Neural crest cell (in vitro differentiated cells): ENCODE results near the gene BRAF. TPM values are rescaled to one million over a fixed set of nuclear protein-coding genes. Genes with fewer than 3 reads are reported as not detected.
"Not testable (repeated sequence)": the region's sequence is repeated elsewhere in the genome, so short reads cannot be mapped to it uniquely, and the experiment has no call there.

Experiments
- DNase-seq: peaks from one replicate; pipeline ENCODE4 v3.0.0; 2021; ENCODE audit warnings: low read depth, mixed read lengths, low spot score
- H3K27ac Mint-ChIP-seq: one replicate; pipeline ENCODE4 v1.8.0; 2021; ENCODE audit warnings: mild to moderate bottlenecking, mixed read lengths; ENCODE audit not compliant: unreplicated experiment
- H3K27me3 Mint-ChIP-seq: 2 replicates; pipeline ENCODE4 v1.8.0; 2021; ENCODE audit warnings: low read depth, mild to moderate bottlenecking, mixed read lengths
- H3K36me3 Mint-ChIP-seq: 2 replicates; pipeline ENCODE4 v1.8.0; 2021; ENCODE audit warnings: low read depth, mild to moderate bottlenecking, mixed read lengths
- H3K4me1 Mint-ChIP-seq: 2 replicates; pipeline ENCODE4 v1.8.0; 2021; ENCODE audit warnings: mixed read lengths
- H3K4me3 Mint-ChIP-seq: one replicate; pipeline ENCODE4 v1.8.0; 2021; ENCODE audit warnings: mild to moderate bottlenecking, mixed read lengths
- H3K9me3 Mint-ChIP-seq: 2 replicates; pipeline ENCODE4 v1.8.0; 2021; ENCODE audit warnings: mixed read lengths
- total RNA-seq: library from RNA; stranded (reverse); gene quantifications from 2 replicates; pipeline ENCODE4 v1.2.1, GENCODE V29; 2021
- TF ChIP-seq, protein P1 (sequence below): fragments of 200-600 bp; sonication (generic); conservative IDR thresholded peaks from 2 replicates; pipeline ENCODE4 v1.5.0; 2021; ENCODE audit warnings: antibody characterized with exemption, mild to moderate bottlenecking

BRAF gene
- total RNA-seq, 1 donor from 2014 or later = 27.7 TPM

DNA sequence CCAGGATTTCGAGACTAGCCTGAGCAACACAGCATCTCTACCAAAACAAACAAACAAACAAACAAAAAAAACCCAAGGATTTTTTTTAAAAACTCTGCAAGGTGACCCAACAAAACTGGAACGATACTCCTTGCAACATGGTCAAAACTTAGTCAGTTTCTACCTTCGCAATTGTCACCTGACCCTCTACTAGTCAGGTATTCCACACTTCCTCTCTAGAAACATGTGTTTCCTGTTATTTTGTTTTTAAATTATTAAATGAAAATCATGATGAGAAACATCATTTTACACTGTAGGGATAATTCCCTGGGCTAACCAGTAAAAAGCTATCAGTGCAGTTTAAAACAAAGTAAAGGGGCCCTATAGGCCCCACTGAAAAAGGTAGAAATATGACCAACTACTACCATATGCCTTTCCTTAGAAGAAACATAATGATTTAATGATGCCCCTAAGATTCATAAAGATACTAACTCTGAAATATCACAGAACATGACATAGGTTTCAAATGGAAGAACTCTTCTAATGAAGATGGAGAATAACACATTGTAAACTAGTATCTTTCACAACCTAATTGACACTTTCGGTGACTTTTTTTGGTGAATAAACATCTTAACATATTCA lies 8.7 kb downstream of the BRAF start:
- Mint-ChIP-seq H3K36me3 (peaks cover 3% of the 10 kb centered on the region), H3K27me3 (no peaks in the 10 kb centered on the region), H3K4me1 (peaks cover 17% of the 10 kb centered on the region), H3K9me3 (no peaks in the 10 kb centered on the region), H3K27ac (no peak overlapping the region), H3K4me3 (no peak overlapping the region)
- TF ChIP-seq, protein P1, sequence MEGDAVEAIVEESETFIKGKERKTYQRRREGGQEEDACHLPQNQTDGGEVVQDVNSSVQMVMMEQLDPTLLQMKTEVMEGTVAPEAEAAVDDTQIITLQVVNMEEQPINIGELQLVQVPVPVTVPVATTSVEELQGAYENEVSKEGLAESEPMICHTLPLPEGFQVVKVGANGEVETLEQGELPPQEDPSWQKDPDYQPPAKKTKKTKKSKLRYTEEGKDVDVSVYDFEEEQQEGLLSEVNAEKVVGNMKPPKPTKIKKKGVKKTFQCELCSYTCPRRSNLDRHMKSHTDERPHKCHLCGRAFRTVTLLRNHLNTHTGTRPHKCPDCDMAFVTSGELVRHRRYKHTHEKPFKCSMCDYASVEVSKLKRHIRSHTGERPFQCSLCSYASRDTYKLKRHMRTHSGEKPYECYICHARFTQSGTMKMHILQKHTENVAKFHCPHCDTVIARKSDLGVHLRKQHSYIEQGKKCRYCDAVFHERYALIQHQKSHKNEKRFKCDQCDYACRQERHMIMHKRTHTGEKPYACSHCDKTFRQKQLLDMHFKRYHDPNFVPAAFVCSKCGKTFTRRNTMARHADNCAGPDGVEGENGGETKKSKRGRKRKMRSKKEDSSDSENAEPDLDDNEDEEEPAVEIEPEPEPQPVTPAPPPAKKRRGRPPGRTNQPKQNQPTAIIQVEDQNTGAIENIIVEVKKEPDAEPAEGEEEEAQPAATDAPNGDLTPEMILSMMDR = no peak
- DNase-seq = no peak

DNA sequence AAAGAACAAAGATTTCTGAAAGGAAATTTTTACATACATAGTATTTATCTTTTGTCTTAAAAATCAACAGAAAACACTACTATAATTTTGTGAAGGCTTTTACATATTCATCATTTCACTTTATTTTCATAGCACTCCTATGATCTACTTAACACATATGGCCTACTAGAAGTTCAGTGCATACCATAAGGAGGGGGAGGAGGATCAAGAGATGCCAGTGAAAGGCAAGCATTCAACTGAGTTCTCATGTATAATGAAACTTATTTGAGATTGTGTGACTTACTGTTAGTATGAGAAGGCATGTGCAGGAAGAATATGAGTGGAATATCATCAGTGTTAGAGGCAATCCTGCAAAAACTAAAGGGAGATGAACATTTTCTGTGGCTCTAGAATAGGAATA lies 10.6 kb downstream of the BRAF start:
- H3K4me3 Mint-ChIP-seq = no peak overlapping the region
- H3K27me3 Mint-ChIP-seq = no peaks in the 10 kb centered on the region
- TF ChIP-seq, protein P1 = no peak
- H3K4me1 Mint-ChIP-seq = peaks cover 12% of the 10 kb centered on the region
- no peaks in the 10 kb centered on the region for H3K9me3 Mint-ChIP-seq
- no peak for DNase-seq
- peaks cover 3% of the 10 kb centered on the region for H3K36me3 Mint-ChIP-seq
- no peak overlapping the region for H3K27ac Mint-ChIP-seq

DNA sequence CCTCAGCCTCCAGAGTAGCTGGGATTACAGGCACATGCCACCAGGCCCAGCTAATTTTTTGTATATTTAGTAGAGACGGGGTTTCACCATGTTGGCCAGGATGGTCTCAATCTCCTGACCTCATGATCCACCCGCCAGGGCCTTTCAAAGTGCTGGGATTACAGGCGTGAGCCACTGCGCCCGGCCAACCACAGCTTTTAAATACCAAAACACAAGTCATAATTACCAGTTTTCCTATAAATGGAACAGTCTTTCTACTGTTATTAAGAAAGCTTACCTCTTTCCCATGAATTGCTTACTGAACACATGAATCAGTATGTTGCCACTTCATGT lies 11.2 kb downstream of the BRAF start:
- not testable (repeated sequence) for H3K27ac Mint-ChIP-seq
- H3K4me1 Mint-ChIP-seq = peaks cover 12% of the 10 kb centered on the region

DNA sequence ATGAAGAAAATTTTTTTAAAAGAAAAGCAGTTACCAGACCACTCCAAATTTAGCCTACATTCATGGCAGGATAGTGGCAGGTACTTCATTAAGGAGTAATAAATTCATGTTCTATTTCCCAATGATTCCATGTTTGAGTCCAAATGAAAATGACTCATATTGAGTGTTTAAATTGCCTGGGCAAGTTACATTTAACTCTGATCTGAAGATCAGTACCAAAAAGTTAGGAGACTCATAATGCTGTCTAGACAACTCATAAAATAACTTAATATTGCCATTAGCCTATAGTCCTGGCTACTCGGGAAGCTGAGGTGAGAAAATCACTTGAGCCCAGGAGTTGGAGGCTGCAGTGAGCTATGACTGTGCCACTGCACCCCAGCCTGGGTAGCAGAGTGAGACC lies 13.0 kb downstream of the BRAF start:
- Mint-ChIP-seq H3K27me3 (no peaks in the 10 kb centered on the region), H3K27ac (no peak overlapping the region), H3K4me1 (peaks cover 12% of the 10 kb centered on the region), H3K4me3 (no peak overlapping the region), H3K36me3 (peaks cover 3% of the 10 kb centered on the region), H3K9me3 (no peaks in the 10 kb centered on the region)
- TF ChIP-seq, protein P1 = no peak
- DNase-seq = no peak

More for the DNA sequence above, 11.2 kb downstream of the BRAF start:
- not testable (repeated sequence) for DNase-seq, H3K4me3 Mint-ChIP-seq, H3K36me3 Mint-ChIP-seq, H3K27me3 Mint-ChIP-seq, H3K9me3 Mint-ChIP-seq

DNA sequence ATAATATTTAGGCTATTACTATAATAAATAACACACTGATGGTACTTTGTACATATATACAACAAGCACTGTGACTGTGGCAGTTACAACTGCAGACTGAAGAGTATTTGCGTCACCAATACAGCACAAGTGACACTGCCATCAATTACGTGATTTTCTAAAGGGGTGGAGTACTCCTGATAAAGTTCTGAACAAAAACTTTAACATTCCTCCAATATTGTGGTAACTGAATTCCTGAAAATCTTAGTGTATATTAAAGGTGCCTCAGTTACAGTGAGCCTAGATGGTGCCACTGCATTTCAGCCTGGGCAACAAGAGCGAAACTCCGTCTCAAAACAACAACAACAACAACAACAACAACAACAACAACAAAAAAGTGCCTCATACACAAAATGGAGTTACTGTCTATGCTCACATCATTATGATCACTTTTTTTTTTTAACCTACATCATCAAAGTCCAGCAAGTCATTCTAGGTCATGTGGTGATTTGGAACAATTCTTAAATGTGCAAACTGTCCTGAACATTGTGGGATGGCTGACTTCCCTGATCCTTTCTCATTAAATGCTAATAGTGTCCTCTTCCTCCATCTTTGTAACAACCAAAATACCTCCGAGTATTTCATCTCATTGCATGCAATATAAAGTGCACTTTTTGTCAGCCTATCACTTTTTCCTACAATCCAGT lies 15.1 kb downstream of the BRAF start:
- no peak for DNase-seq
- Mint-ChIP-seq H3K27me3 (no peaks in the 10 kb centered on the region), H3K36me3 (peaks cover 11% of the 10 kb centered on the region), H3K27ac (no peak overlapping the region), H3K4me1 (peaks cover 10% of the 10 kb centered on the region), H3K4me3 (no peak overlapping the region), H3K9me3 (no peaks in the 10 kb centered on the region)
- TF ChIP-seq, protein P1 = no peak

DNA sequence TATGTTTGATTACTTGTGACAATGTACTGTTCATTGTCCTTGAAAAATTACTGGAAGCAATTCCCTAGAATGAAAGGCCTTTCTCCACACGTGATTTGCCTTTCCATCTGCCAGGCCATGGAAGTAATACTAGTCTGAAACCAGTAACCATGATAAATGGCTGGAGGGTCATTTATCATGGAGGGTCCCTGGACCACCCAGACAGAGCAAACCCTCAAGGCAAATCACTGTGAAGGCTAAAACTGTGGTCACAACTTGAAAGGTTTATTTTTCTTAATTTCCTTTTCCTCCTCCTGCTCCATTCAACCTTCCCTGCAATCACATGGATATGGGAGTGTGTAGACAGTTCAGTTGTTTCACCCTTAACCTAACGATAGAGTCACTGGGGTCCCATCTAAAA lies 16.4 kb downstream of the BRAF start:
- no peaks in the 10 kb centered on the region for H3K27me3 Mint-ChIP-seq
- TF ChIP-seq, protein P1 = no peak
- no peak for DNase-seq
- no peak overlapping the region for H3K4me3 Mint-ChIP-seq
- H3K4me1 Mint-ChIP-seq = peaks cover 5% of the 10 kb centered on the region
- no peak overlapping the region for H3K27ac Mint-ChIP-seq
- H3K9me3 Mint-ChIP-seq = peaks cover 5% of the 10 kb centered on the region
- peaks cover 21% of the 10 kb centered on the region for H3K36me3 Mint-ChIP-seq
